GM19035 (cell line): ENCODE results near the gene NUP214.

Experiments
- ATAC-seq: cut with Tn5 transposase; IDR thresholded peaks from one replicate; pipeline ENCODE4 v1.9.1; 2021; ENCODE audit not compliant: unreplicated experiment

Gene NUP214

DNA sequence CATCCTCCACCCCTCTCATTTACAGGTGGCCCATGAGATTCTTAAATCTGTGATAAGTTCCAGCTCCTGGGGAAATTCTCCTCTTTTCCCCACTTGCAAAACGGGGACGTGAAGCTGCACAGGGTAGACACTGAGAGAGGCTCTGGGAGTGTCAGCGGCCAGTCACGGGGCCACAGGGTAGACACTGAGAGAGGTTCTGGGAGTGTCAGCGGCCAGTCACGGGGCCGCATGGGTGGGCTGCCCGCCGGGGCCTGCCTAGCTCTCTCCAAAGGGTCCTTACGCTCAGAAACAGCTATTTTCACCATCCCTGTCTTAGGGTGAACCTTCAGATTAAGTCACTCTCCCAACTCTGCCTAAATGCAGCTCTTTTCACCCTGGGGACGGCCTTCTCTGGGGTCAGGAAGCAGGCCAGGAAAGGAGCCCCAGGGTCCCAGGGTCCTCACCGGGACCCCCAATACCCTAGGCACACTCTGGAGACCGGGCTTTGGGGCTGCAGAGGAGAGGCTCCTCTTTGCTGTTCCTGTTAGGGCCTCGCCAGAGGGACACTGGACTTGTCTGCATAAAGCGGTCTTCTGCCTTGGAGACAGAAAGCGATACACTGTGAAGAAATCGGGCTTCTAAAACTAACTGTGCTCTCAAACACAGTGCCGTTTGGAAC, 149.4 kb downstream of the NUP214 start:
- ATAC-seq, result no peak

DNA sequence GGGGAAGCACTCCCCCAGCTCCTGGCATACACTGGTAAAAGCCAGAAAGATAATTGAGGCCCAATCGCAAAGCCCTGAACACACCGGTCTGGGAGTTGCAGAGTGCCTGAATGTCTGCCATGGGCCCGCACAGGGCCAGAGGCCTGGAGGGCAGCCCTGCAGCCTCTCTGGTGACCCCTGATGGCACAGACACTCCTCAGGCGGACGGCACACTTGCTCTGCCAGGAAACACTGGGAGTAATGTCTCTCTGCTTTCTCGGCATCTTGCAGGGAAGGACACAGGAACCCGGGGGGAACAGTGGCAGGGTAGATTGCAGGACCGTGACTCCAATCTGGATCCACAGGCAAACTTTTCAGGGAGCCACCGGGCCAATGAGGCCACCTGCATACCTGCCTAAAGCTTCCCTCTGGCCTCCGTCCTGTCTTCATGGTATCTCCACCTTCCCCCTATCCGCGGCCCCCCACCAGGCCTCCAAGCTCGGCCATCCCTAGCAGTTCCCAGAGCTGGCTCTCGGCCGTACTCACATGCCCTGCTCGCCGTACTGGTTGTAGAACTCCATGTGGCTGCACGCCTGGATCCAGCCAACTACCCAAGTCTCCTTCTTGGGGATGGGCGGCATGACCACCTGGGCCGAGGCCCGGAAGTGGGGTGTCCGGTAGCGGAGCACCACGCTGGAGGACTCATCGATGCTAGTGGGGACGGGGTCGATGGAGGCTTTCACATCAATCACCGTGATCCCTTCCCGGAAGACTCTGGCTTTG, 150.1 kb downstream of the NUP214 start:
- ATAC-seq, result no peak

DNA sequence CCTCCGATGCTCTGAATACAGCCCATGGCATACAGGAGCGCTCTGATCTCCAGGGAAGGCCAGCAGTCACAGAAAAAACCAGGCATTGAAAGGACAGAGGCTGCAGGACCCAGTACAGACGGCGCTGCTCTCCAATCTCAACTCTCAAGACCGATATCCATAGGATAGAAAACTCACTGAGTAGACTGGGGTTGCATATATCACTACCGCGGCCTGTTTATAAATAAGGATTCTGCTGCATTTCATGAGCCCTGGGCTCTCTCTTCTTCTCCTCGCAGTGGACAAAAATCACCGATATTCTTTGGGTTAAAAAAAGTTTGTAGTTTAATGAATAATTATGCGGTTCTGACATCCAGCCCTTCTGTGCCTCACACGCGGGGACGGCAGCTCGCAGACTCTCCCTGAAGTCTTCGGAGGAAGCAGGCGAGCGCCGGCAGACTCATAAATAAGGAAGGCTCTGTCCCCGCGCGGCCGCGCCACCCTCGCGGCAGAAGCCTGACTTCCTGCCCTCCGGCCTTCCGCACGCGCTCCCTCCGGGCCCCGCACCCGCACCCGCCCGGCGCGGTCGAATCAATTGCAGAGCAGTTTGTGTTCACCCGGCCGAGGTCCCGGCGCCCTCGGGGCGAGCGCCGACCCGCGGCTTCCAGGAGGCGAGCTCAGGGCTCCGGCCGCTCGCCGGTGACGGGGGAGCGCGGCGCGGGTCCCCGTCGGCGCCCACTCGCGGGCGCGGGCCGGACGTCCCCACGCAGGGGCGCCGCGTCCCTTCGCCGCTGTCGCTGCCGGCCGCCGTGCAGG, 150.9 kb downstream of the NUP214 start, which contains the start of gene FAM78A:
Gene FAM78A, minus strand, starts transcription at position 417 of the 795 bp plus-strand sequence. Its CDS starts 331 bp downstream, at position 86.
- no peak for ATAC-seq

DNA sequence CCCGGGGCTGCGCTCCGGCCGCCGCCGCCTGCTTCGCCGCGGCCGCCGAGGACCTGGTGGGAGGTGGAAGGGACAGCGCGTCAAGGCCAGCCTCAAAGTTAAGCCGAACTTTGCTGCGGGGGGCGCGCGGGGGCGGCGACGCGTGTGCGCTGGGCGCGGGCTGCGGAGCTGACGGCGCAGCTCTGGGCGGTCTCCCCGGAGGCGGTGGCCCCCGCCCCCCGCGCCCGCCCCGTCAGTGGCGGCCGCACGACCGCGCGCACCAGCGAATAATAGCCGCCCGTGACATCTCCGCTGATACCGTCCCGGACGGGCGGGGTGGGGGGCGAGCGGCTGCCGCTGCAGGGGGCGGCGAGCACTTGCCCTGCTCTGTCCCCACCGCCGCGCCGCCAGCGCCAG, 151.5 kb downstream of the NUP214 start:
- ATAC-seq, result no peak

DNA sequence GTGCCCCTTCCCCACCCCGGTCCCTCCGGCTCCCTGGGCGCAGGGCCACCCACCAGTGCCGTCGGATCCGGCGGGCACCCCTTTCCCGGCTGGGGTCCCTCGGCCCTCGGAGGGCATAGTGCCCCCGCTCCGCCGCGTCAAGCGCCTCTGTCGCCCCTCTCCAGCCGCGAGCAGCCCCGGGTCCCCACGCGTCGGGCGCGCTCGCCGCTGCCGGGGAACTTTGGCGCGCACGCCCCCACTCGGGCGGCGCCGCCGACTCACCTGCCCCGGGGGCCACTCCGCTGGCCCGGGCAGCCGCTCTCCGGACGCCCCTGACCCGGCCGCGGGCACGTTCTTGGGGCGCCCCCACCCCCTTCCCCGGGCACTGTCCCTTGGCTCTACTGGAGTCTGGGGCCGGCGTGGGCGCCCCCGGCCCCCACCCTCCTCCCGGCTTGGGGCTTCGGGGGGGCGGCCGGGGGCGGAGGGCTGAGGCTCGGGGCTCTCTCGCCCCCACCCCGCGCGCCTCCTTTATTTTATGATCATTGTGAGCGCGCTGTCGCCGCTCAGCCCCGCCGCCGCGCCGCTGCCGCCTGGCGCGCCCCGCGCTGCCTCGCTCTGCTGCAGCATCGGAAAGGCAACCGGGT, 152.0 kb downstream of the NUP214 start:
- ATAC-seq, result no peak

DNA sequence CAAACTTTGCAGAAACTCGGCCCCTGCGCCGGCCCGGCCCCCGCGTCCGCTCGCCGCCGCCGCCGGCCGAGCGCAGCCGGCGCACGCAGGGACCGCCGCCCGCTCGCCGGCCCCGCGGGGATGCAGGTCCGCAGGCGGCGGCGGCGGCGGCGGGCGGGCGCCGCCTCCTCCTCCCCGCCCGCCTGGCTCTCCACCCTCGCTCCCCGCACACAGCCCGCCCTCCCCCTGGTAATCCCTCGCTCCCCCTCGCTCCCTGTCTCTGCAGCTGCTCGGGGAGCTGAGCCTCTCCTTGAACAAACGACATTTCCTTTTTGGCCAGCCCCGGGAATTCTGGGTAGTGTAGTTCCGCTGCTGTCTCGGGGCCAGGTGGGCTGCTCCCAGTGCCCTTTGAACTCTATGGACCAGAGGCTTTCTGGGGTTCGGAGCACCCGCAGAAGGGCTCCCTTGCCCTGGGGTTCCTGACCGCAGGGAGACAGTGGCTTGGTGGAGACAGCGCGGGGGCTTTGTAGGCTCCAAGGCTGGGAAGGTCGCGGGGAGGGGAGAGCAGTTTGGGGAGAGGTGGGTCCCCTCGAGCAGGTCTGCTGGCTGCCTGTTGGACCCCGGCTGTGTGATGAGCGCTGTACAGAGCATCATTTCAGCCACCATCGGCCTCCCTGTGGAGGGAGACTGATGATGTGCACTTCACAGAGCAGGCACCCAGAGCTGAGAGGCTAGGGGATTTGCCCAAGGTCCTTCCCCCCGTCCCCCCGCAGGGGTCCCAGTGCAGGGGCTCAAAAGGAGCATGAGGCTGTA, 152.7 kb downstream of the NUP214 start:
- no peak for ATAC-seq

DNA sequence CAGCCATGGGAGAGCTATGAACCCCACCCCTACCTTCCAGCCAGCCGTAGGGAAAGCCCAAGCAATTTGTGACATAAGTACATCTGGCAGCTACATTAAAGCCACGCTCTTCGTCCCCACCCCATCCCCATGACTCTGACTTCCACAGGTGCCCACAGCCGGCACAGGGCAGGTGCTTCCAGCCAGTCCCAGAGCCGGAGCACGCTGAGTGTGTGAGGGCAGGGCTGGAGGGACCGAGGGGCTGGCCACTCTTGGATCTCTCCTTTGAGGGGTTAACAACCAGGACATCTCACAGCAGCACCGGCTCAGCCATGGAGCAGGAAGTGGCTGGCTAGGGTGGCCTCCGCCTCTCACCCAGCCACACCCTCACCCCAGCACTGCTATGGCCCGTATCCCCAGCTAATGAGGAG, 153.3 kb downstream of the NUP214 start:
- ATAC-seq, result no peak

DNA sequence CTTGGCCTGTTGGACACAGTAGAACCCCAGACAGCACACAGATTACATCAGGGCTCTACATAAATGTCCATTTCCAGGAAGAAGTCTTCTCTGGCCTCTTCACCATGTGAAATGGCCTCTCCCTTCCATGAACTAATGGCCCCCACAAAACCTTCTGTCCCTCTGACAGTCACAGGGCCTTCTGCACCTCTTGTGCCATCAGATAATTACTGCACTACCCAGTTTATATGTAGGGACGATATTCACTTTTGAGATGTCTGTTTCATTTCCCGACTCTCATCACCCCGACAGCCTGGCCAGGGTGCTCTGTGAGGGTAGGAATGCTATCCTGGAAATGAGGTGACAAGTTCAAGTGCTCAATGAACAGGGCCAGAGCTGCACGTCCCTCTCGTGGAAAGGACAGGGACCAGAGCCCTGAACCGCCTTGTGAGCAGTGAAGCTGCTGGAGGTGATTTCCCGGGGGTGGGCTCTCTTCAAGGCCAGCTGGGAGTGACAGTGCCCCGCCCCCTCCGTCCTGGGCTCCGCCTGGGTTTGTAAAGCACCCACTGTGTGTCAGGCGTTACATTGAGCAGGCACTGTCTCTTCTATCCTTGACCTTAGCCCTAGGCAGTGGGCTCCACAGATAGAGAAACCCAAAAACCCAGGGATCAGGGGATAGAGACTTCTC, 153.9 kb downstream of the NUP214 start:
- no peak for ATAC-seq

DNA sequence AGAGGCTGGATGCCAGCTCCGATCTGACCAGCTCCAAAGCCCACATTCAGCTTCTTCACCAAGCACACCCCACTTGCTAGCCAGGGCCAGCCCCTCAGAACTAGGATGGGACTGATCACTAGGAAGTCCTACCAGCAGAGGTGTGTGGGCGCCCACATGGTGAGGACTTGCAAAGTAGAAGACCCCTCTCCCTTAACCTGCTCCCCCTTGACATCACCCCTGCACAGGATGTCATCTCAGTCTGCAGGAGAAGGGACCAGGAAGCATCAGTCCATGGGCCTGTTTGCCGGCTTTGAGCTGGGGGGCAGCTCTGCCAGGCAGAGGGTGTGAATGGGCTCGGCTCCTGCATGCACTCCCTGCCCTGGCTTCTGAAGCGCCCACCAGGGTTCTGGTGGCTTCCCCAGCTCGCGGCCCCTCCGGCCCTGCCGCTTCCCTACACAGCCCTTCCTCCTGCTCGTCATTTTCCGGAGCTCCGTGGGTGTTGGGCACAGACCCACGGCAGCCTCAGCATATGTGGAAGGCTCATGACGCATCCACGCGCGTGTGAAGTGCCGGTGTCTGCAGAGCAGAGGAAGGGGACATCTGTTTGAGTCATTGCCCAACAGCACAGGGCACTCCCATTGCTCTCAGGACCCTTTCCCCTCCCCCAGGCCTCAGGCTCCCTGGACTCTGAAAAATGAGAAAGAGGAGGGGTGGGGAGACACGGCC, 154.6 kb downstream of the NUP214 start:
- no peak for ATAC-seq

DNA sequence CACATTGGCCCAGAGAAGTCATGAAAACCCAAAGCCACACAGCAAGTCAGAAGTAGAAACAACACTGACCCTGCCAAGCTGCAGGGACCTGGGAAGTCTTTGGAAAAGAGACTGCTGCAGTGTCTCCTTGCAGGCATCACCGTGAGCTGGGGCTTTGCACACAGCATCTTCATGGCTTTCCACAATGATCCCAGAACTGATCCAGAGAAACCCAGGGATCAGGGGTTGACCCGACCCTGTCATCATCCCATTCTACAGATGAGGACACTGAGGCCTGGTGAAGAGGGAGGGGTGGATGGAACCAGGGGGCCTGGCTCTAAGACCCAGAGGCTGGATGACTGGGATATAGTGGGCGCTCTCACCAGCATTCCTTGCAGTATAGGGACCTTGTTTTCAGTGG, 155.3 kb downstream of the NUP214 start:
- no peak for ATAC-seq

DNA sequence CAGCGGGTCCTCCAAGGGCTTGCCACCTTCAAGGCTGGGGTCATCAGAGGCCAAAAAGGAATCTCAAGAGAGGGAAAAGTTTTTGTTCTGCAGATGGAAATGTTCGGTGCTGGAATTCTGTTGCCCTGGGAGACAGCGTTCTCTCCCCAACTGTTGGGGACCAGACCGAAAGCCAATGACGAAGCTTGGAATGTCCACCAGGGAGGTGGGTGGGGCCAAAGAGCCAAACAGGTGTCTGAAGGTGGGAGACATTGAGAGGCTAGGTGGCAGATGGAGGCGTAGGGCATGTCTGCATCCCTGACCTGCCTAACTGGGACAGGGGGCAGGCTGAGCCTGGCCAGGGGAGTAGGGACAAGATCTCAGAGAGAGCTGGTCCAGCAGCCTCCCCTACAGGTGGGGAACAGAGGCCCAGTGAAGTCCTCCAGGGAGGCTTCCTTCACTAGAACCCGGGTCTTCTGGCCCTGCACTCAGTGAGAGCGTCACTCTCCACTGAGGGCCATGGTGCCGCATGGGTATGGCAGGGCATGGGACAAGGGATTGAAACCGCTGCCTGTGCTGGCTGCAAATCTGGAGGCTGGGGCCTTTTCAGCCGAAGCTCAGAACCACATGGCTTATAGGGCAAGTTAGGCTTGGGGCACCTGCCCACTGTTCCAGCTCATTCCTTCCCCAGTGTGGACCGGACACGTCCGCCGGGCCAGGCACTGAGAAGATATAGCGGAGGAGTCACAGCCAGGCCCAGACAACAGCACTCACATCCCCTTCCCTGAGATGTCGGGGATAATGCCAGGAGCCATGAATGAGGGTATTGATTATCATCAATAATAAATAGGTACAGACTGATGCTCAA, 156.0 kb downstream of the NUP214 start:
- ATAC-seq, result no peak

DNA sequence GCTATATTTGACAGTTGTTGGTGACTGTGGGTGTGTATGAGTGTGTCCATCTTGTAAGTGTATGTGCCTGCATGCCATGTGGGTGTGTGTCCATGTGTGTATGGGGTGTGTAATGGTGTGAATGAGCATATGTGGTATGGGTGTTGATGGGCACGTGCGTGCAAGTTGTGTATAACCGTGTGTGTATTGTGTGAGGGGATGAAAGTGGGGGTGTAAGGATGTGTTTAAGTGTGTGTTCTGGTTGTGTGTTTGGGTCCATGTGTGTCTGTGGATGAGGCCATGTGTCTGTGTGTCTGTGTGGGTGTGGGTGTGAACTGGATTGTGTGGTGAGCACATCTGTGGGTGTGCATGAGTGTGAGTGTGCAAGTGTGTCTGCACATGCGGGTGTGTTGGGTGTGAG, 156.8 kb downstream of the NUP214 start:
- ATAC-seq, result no peak

DNA sequence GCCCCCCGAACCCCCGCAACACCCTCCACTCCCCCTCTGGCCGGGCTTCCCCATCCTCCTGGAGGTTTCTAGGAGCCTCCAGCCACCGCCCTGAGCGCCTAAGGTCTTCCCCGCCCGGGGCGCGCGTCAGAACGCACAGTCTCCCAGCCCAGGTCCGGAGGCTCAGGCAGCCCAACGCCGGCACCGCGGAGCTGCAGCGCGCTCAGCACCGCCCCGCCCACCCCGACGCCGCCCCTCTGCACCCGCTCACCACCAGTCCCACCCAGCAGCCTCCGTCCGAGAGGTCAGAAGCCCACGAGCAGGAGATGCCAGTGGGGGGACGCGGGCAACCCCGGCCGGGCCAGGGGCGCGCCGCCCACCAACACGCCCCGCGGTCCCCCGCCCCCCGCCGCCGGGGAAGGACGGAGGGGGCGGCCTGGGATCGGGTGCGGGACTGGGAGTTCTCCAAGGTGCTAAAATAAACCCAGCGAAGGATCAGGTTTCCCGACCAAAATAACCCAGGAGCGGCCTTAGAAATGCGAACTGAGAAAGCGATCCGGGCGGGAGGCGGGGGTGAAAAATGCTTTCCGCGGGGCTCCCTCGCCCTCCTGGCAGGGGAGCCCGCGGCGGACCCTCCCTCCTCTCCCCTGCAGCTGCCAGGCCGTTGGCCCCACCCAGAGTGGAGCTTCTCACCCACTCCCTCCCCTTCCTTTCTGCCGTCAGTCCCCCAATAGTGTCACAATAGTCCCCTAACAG, 157.5 kb downstream of the NUP214 start:
- no peak for ATAC-seq
